ENCODE data around the gene MPST. TPM values are rescaled to one million over a fixed set of nuclear protein-coding genes. Genes with fewer than 3 reads are reported as not detected.

Gene MPST
- total RNA-seq, 3 donors from 2014 or later = 135 to 224 (median 186) TPM

- no peak overlapping the region for H3K4me3 ChIP-seq
- peaks cover 6% of the 10 kb centered on the region for H3K4me1 ChIP-seq (ENCODE audit: low read depth)
- intact Hi-C loops (cut with DNase I, micrococcal nuclease) = no loop called here
- ATAC-seq (no peak), DNase-seq (no peak)
- no peaks in the 10 kb centered on the region for H3K36me3 ChIP-seq (ENCODE audit: low read depth)
- H3K9me3 ChIP-seq = no peaks in the 10 kb centered on the region
- TF ChIP-seq CTCF (IDR thresholded peaks at IDR 0.05) = no peak
Measured at GRCh38 chr22:37072673-37073072, 53.1 kb downstream of the MPST start.

- Histone ChIP-seq H3K4me3 (no peak overlapping the region), H3K36me3 (ENCODE audit: low read depth) (no peaks in the 10 kb centered on the region), H3K9me3 (no peaks in the 10 kb centered on the region), H3K4me1 (ENCODE audit: low read depth) (no peaks in the 10 kb centered on the region)
- no peak for TF ChIP-seq CTCF (IDR thresholded peaks at IDR 0.05)
- no peak for DNase-seq
- ATAC-seq = no peak
- intact Hi-C loops (cut with DNase I, micrococcal nuclease) = no loop called here
Measured at GRCh38 chr22:37074537-37074936, 55.0 kb downstream of the MPST start.

DNA sequence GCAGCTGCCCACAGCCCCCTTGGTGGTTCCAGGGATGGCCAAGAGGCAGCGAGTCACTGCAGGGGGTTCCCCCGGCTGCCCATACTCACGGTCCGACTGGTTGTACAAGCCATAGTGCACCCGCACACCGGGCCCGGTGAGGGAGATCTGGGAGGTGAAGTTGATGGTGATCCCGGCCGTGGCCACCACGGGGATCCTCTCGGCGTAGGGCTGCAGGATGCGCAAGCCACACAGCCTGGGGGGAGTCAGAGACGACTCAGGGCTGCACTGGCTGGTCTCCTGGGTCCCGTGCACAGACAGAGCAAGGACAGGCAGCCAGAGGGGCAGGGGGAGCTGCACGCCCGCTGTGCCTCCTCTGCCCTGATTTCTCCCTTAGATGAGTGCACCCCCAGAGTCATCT, 55.5 kb downstream of the MPST start:
- intact Hi-C loops (cut with DNase I, micrococcal nuclease) = no loop called here
- H3K36me3 ChIP-seq (ENCODE audit: low read depth) = no peaks in the 10 kb centered on the region
- no peaks in the 10 kb centered on the region for H3K9me3 ChIP-seq
- H3K4me3 ChIP-seq = no peak overlapping the region
- no peak for TF ChIP-seq CTCF (IDR thresholded peaks at IDR 0.05)
- DNase-seq (no peak), ATAC-seq (no peak)
- H3K4me1 ChIP-seq (ENCODE audit: low read depth) = no peaks in the 10 kb centered on the region

DNA sequence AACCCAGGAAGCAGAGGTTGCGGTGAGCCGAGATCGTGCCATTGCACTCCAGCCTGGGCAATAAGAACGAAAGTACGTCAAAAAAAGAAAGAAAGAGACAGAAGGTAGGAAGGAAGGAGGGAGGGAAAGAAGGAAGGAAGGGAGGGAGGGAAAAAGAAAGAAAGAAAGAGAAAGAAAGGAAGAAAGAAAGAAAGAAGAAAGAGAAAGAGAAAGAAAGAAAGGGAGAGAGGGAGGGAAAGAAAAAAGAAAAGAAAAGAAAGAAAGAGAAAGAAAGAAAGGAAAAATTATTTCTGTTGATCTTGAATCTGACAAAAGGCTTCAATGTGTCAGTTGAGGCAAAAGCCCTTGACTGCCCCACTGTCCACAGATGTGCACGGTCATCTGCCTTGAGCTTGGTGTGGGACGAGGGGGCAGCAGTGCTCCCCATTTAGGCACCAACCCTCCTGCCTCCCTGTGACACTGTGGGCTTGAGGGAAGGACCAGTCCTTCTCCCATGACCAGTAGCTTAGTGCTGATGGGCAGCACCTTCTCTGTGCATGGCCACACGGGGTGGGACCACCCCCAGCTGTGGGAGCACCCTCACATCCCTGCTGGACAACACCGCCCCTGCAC, 56.4 kb downstream of the MPST start:
- H3K4me3 ChIP-seq = no peak overlapping the region
- H3K4me1 ChIP-seq (ENCODE audit: low read depth) = no peaks in the 10 kb centered on the region
- intact Hi-C loops (cut with DNase I, micrococcal nuclease) = no loop called here
- TF ChIP-seq CTCF (IDR thresholded peaks at IDR 0.05) = no peak
- ATAC-seq (no peak), DNase-seq (no peak)
- no peaks in the 10 kb centered on the region for H3K9me3 ChIP-seq
- no peaks in the 10 kb centered on the region for H3K36me3 ChIP-seq (ENCODE audit: low read depth)

- intact Hi-C loops (cut with DNase I, micrococcal nuclease) = no loop called here
- Histone ChIP-seq H3K4me1 (ENCODE audit: low read depth) (no peaks in the 10 kb centered on the region), H3K9me3 (no peaks in the 10 kb centered on the region), H3K36me3 (ENCODE audit: low read depth) (no peaks in the 10 kb centered on the region), H3K4me3 (no peak overlapping the region)
- ATAC-seq = peak; percentile 74
- TF ChIP-seq CTCF (IDR thresholded peaks at IDR 0.05) = peak; percentile 97
- DNase-seq = peak; percentile 73 to 84 (median 81)
Measured at GRCh38 chr22:37077802-37078448, 58.4 kb downstream of the MPST start.
